Activated naive CD4-positive, alpha-beta T cell treated with anti-CD3 and anti-CD28 coated beads, Interleukin-2, amount 50 U/mL, for 24 hours (primary cell): ENCODE measurements around the gene RNF130.

Source experiments
- H3K27ac Mint-ChIP-seq: one replicate; pipeline ENCODE4 v1.8.0; 2021; ENCODE audit warnings: mild to moderate bottlenecking, mixed read lengths
- H3K27me3 Mint-ChIP-seq: one replicate; pipeline ENCODE4 v1.8.0; 2021; ENCODE audit warnings: mixed read lengths
- H3K36me3 Mint-ChIP-seq: one replicate; pipeline ENCODE4 v1.8.0; 2021; ENCODE audit warnings: mixed read lengths
- H3K4me1 Mint-ChIP-seq: one replicate; pipeline ENCODE4 v1.8.0; 2021; ENCODE audit warnings: mixed read lengths
- H3K4me3 Mint-ChIP-seq: one replicate; pipeline ENCODE4 v1.8.0; 2021; ENCODE audit warnings: mild to moderate bottlenecking, mixed read lengths
- H3K9me3 Mint-ChIP-seq: one replicate; pipeline ENCODE4 v1.8.0; 2021; ENCODE audit warnings: mixed read lengths

Gene RNF130

DNA sequence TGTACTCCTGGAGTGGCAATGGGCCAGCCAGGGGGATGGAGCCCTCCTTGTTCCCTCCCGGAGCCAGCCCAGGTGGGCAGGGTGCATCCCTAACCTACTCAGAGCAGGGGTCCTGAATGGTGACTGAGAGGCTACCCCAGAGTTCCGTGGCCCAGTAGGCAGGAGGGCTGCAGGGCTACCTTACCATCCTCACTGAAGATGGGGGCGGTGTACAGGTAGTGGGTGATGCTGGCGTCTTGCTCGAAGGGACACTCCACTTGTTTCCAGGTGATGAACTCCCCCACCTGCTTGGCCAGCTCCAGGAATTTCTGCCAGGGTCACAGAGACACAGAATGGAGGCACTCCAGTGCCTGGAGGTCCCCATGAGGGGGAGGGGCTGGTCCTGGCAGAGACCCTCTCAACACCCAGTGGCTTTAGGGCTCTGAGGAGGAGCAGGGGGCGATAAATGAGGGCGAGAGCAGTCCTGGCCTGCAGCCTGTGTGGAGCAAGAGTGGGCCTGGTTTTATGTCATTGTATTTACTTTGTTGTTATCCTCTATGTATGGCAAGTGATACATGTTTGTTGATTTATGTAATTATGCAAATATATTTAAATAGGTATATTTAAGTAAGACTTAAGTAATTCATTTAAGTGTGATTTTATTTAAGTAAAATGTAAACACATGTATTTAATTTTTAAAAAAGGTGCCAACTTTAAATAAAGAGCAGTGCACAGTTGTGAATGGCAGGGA, 39.9 kb upstream of the RNF130 start:
- H3K27ac Mint-ChIP-seq, result no peak overlapping the region
- H3K27me3 Mint-ChIP-seq, result no peaks in the 10 kb centered on the region
- H3K4me1 Mint-ChIP-seq, result no peaks in the 10 kb centered on the region
- peaks cover 14% of the 10 kb centered on the region for H3K9me3 Mint-ChIP-seq
- no peak overlapping the region for H3K4me3 Mint-ChIP-seq
- peaks cover 9% of the 10 kb centered on the region for H3K36me3 Mint-ChIP-seq

DNA sequence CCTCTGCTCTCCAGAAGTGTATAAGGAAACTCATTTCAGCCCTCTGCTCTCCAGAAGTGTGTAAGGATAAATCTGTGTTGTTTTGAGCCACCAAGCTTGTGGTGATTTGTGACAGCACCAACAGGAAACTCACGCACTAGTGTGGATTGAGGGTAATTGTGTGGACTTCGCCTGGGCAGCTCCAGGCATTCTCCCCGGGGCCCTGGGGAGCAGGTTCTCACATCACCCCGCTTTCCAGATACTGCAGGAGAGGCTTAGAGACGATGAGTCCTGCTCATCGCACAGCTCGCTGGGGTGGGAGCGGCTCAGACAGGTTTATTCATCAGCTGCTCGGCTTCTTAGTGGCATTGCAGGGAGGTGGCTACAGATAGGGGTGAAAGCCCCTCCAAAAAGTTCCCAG, 38.4 kb upstream of the RNF130 start:
- Mint-ChIP-seq H3K27me3 (no peaks in the 10 kb centered on the region), H3K9me3 (peaks cover 17% of the 10 kb centered on the region), H3K4me3 (no peak overlapping the region), H3K4me1 (no peaks in the 10 kb centered on the region), H3K36me3 (peaks cover 9% of the 10 kb centered on the region), H3K27ac (no peak overlapping the region)

DNA sequence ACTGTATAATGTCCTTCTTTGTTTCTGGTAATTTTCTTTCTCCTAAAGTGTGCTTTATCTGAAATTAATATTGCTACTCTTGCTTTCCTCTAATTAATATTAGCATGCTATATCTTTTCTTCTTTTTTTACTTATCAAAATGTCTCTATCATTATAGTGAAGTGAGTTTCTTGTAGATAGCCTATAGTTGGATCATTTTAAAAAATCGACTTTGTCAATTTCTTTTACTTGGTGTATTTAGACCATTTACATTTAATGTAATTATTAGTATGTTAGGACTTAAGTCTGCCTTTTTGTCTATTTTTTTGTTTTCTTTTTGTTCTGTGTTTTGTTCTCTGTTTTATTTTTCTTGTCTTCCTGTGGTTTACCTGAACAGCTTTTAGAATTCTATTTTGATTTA, 35.4 kb upstream of the RNF130 start:
- H3K27me3 Mint-ChIP-seq, result no peaks in the 10 kb centered on the region
- H3K4me1 Mint-ChIP-seq, result no peaks in the 10 kb centered on the region
- H3K27ac Mint-ChIP-seq, result no peak overlapping the region
- H3K9me3 Mint-ChIP-seq, result peaks cover 17% of the 10 kb centered on the region
- peaks cover 9% of the 10 kb centered on the region for H3K36me3 Mint-ChIP-seq
- H3K4me3 Mint-ChIP-seq, result no peak overlapping the region

DNA sequence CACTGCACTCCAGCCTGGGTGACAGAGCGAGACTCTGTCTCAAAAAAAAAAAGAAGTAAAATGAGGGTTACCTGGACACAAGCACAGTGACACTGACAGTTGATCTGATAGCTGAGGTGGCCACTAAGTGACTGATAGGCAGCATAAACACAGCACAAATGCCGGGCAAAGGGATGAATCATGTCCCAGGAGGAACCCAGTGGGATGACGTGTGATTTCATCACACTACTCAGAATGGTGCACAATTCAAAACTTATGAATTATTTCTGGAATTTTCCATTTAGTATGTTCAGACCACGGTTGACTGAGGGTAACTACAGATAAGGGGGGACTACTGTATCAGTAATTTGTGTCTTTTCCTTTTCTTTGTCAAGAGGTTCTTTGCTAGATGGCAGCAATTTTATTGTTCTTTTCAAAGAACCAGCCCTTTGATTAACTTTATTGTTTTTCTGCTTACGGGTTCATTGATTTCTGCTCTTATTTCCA, 34.3 kb upstream of the RNF130 start:
- Mint-ChIP-seq H3K9me3 (peaks cover 17% of the 10 kb centered on the region), H3K27ac (no peak overlapping the region), H3K4me1 (no peaks in the 10 kb centered on the region), H3K27me3 (no peaks in the 10 kb centered on the region), H3K36me3 (peaks cover 9% of the 10 kb centered on the region), H3K4me3 (no peak overlapping the region)

DNA sequence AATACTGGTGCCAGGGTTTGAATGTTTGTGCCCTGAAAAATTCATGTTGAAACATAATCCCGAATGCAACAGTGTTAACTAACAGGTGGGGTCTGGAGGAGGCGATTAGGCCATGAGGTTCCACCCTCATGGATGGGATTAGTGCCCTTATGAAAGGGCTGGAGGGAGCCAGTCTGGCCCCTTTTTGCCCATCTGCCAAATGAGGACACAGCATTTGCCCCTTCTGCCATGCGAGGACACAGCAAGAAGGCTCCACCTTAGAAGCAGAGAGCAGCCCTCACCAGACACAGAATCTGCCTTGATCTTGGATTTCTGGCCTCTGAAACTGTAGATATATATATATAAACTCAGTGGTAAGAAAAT, 32.6 kb upstream of the RNF130 start:
- Mint-ChIP-seq H3K4me1 (no peaks in the 10 kb centered on the region), H3K36me3 (peaks cover 9% of the 10 kb centered on the region), H3K27me3 (no peaks in the 10 kb centered on the region), H3K4me3 (no peak overlapping the region), H3K27ac (no peak overlapping the region), H3K9me3 (peaks cover 17% of the 10 kb centered on the region)

DNA sequence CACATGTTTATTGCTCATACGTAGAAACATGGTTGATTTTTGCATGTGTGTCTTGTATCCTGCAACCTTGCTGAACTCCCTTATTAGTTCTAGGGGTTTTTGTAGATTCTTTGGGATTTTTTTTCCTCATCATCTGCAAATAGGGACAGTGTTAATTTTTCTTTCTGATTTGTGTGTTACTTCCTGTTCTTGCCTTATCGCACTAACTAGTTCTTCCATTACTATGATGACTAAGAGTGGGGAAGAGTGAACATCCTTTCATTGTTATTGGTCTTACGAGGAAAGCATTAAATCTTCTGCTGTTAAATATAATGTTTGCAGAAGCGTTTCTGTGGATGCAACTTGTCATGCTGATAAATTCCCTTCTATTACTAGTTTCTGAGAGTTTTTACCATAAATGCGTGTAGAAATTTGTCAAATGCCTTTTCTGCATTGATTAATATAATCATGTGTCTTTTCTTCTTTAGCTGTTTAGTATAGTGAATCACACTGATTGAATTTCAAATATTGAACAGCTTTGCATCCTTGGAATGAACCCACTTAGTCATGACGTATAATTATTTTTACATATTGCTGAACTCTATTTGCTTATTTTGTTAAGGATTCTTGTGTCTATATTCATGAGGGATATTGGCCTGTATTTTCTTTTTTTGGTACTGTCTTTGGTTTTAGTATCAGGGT, 32.1 kb upstream of the RNF130 start:
- peaks cover 15% of the 10 kb centered on the region for H3K9me3 Mint-ChIP-seq
- H3K4me3 Mint-ChIP-seq, result no peak overlapping the region
- no peak overlapping the region for H3K27ac Mint-ChIP-seq
- H3K27me3 Mint-ChIP-seq, result no peaks in the 10 kb centered on the region
- H3K36me3 Mint-ChIP-seq, result peaks cover 9% of the 10 kb centered on the region
- no peaks in the 10 kb centered on the region for H3K4me1 Mint-ChIP-seq

DNA sequence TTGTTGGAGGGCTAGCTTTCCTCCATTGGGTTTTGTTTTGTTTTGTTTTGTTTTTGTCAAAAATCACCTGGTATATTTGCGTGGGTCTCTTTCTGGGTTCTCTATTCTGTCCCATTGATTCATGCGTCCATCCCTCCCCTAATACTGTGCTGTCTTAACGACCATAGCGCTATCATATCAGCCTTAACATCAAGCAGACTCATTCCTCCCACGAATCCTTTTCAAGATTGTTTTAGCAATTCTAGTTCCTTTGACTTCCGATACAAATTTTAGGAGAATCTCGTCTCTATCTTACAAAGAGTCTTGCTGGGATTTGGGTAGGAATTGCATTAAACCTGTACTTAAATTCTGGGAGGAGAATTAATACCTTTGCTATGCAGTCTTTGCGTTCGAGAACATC, 31.1 kb upstream of the RNF130 start:
- Mint-ChIP-seq H3K27me3 (no peaks in the 10 kb centered on the region), H3K4me1 (no peaks in the 10 kb centered on the region), H3K36me3 (peaks cover 5% of the 10 kb centered on the region)

DNA sequence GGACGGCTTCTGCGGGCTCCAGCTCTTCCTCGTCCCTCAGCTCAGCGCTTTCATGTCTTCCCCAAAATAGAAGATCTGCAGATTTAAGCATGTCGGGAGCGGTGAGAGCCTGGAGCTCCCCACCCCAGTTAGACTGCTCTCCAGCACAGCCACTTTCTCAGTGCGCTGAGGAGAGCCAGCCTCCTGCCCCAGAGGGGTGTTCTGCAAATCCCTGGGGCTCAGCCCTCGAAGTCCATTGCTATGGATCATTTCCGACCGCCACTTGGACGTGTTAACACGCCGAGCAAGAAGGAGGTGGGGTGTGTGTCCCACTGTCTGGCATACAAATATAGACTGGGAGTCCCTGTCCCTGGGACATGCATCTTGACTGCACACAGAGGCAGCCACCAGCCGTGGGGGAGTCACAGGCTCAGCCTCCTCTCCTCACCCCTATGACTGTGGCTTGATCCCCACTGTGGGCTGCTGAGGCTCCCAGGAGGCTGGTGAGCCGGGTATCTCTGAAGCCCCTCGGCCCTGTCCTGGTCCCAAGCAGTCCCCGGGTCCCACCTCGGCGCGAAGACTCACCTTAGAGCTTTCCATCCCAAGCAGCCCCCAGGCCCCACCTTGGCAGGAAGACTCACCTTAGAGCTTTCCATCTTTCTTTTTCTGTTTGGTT, 30.0 kb upstream of the RNF130 start:
- H3K4me1 Mint-ChIP-seq, result no peaks in the 10 kb centered on the region

More for the DNA sequence above, 31.1 kb upstream of the RNF130 start:
- Mint-ChIP-seq H3K4me3 (no peak overlapping the region), H3K27ac (no peak overlapping the region), H3K9me3 (peaks cover 10% of the 10 kb centered on the region)

DNA sequence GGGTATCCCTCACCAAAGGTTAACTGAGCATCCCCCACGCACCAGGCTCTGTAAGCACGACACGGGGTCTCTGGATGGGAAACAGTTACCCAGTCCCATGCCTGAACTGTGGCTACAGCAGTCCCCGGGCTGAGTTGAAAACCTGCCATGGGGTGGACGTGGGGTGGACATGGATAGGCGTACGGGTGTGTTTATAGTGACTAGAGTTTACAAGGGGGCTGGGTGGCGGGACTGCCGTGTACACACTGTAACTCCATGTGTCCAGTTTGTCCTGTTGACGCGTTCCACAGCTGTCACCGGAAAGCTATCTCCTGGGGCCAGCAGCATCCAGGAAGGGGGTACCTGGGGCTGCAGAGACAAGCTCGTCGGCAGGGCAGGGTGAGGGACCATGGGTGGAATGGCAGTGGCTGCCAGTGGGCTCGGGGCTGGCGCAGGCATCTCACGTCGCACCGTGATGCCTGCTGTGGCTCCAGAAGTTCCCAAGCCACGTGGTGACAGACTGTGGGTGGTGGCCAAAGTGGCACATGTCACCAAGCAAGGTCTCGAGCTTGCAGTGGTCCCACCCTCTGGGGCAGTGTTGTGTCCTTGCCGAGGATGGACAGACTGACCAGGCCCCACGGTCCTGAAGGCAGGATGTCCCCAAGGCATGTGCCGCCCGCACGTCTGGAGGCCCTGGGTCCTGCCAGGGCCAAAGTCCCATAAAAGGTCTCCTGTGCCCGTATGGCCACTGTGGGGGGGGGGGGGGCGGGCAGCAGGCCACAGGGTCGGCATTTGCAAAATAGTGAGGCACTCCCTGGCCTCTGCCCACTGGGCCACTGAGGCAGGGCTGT, 29.3 kb upstream of the RNF130 start:
- peaks cover 1% of the 10 kb centered on the region for H3K27me3 Mint-ChIP-seq
- no peak overlapping the region for H3K27ac Mint-ChIP-seq
- no peak overlapping the region for H3K4me3 Mint-ChIP-seq
- no peaks in the 10 kb centered on the region for H3K4me1 Mint-ChIP-seq
- H3K9me3 Mint-ChIP-seq, result no peaks in the 10 kb centered on the region
- H3K36me3 Mint-ChIP-seq, result no peaks in the 10 kb centered on the region

More for the DNA sequence above, 30.0 kb upstream of the RNF130 start:
- no peak overlapping the region for H3K4me3 Mint-ChIP-seq
- H3K27me3 Mint-ChIP-seq, result peaks cover 1% of the 10 kb centered on the region
- no peaks in the 10 kb centered on the region for H3K36me3 Mint-ChIP-seq
- H3K9me3 Mint-ChIP-seq, result peaks cover 4% of the 10 kb centered on the region
- no peak overlapping the region for H3K27ac Mint-ChIP-seq

DNA sequence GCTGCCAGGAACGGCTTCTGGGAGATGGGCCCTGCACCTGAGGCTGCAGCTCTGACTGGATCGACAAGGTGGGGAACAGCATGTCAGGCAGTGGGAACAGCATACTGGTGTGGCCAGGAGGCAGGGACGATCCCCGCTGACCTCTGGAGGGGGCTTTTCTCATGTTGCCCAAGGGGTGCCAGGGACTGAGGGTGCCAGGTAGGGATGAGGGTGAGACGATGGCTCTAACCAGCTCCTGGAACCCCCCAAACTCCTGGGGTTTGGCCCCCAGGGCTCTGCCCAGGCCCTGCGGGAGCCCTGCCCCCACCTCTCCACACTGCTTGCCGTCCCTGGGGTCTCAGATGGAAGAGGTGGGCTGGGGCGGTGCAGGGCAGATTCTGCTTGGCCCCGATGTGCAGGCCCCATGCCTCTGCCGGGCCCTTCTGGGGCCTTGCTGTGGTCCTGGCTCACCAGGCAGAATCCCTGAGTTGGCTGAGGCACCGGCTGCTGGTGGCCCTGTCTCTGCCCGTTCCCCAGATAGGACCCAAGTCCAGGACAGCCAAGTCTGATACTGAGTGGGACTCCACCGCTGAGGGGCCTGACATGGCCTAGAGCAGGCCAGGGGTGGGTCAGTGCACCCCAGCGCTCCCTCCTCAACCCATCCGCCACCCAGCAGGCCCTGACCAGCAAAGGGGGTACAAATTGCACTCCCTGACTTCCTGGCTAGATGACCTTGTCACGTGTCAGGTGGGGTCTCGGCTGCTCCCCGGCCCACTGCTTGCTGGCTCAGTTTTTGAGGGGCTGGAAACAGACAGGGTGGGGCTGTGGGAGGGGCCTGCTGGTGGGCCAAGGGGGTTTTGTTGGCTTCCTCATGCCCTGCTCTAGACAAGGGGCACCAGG, 28.4 kb upstream of the RNF130 start:
- Mint-ChIP-seq H3K27me3 (peaks cover 1% of the 10 kb centered on the region), H3K4me3 (no peak overlapping the region), H3K36me3 (no peaks in the 10 kb centered on the region), H3K27ac (no peak overlapping the region), H3K4me1 (no peaks in the 10 kb centered on the region), H3K9me3 (no peaks in the 10 kb centered on the region)

DNA sequence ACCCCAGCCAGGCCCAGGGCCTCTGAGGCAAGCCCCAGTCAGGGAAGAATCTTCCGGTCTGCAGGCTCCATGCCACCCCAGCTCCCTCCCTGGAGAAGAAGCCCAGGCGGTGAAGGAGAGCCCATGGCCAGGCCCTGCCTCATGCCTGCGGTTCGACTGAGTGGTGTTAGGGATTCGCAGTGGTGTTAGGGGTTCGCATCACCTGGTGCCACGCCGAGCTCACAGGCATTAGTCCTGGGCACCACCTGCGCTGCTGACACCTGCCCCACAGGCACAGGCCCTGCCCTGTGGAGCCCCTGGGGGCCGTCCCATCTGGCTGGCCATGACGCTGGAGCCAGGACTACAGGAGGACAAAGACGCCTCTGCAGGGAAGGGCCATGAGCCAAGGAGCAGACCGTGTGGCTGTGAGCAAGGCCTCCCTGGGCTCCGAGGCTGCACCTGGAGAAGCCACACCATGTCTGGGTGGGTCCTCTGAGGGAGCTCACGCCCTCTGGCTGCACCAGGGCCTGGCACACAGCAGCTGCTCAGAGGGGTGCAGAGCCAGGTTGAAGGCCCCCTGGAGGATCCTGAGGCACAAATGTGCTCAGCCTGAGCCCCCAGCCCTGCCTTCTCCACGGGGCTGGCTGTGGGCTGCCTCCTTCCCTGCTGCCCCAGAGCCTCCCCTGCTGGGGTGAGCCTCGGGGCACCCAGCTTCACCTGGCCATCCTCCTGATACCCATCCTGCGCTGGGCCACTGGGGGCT, 27.6 kb upstream of the RNF130 start:
- Mint-ChIP-seq H3K9me3 (no peaks in the 10 kb centered on the region), H3K36me3 (no peaks in the 10 kb centered on the region), H3K27ac (no peak overlapping the region)

DNA sequence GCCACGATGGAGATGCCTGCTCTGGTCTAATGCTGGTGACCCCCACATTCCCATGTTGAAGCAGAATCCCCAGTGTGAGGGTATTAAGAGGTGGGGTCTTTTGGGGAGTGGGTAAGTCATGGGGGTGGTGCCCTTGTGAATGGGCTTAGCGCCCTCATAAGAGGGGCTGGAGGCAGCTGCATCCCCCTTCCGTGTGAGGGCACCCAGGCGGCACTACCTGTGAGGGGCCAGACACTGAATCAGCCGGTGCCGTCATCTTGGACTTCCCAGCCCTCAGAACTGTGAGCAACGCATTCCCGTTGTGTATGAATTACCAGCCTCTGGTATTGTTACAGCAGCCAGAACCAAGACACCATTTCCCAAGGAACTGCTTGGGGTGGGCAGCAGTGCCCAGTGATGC, 27.0 kb upstream of the RNF130 start:
- no peaks in the 10 kb centered on the region for H3K4me1 Mint-ChIP-seq
- H3K27me3 Mint-ChIP-seq, result peaks cover 1% of the 10 kb centered on the region
- no peaks in the 10 kb centered on the region for H3K9me3 Mint-ChIP-seq
- no peak overlapping the region for H3K27ac Mint-ChIP-seq
- H3K4me3 Mint-ChIP-seq, result no peak overlapping the region
- H3K36me3 Mint-ChIP-seq, result no peaks in the 10 kb centered on the region

More for the DNA sequence above, 27.6 kb upstream of the RNF130 start:
- Mint-ChIP-seq H3K4me3 (no peak overlapping the region), H3K27me3 (peaks cover 1% of the 10 kb centered on the region), H3K4me1 (no peaks in the 10 kb centered on the region)

DNA sequence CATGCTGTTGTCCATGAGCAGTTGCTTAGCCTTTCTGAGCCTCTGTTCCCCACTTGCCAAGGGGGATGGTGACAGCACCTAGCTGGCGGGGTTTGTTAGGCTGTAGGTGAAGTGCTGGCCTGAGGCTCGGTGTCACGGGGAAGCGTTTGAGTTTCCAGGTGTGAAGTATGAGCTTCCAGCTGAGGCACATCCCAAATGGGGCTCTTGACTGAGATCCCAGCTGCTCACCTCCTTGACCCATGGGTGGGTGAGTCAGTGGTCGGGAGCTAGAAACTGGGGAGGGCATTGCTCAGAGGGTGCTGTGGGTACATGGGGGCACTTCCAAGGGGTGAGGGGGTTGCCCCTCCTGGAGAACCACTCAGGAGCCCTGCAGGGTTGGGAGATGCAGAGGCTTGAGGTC, 26.4 kb upstream of the RNF130 start:
- Mint-ChIP-seq H3K27ac (no peak overlapping the region), H3K36me3 (no peaks in the 10 kb centered on the region), H3K4me1 (no peaks in the 10 kb centered on the region), H3K9me3 (no peaks in the 10 kb centered on the region), H3K27me3 (peaks cover 1% of the 10 kb centered on the region), H3K4me3 (no peak overlapping the region)

DNA sequence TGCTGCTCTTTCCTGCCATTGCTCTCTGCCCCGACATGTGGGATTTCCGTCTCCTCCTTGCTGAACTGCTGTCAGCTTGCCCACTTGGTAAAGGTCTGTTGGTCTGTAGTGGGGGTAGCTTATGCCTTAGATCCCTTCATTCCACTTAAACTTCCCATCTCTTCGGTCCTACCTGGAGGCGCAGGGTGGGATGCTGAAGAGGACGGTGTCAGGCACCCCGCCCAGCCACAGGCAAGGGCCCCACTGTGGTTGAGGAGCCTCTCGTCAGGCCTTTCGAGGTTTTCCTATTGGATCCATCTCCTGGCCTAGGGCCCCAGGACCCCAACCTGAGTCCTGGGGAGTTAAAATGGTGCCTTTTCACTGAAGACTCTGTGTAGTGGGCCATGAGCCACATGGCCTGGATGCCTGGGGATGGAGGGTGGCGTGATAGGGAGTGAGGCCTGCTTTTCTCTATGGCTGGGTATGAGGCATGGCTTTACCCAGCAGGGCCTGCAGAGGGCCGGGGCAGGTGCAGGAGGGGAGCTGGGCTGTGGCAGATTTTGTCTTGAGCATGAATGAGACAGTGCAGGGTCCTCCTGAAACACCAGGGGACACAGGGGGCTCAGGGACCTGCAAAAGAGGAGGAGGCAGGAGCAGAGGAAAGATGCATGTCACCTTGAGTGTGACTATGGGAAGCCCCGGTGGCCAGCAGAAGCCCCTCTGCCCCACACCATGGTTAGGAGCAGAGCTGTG, 25.8 kb upstream of the RNF130 start:
- no peaks in the 10 kb centered on the region for H3K36me3 Mint-ChIP-seq
- no peaks in the 10 kb centered on the region for H3K9me3 Mint-ChIP-seq
- peaks cover 1% of the 10 kb centered on the region for H3K27me3 Mint-ChIP-seq
- no peak overlapping the region for H3K4me3 Mint-ChIP-seq
- no peak overlapping the region for H3K27ac Mint-ChIP-seq
- no peaks in the 10 kb centered on the region for H3K4me1 Mint-ChIP-seq
